GM12875 (cell line): ENCODE data around the gene CREBBP.

ENCODE experiments used
- H3K4me3 ChIP-seq: one replicate; pipeline ENCODE4 v1.5.1; 2011; ENCODE audit warnings: low read depth, low read length, control low read depth
- CTCF ChIP-seq: IDR thresholded peaks from 2 replicates; pipeline ENCODE4 v1.5.1; 2011; ENCODE audit warnings: low read depth, mild to moderate bottlenecking, control low read depth, inconsistent platforms, low read length, moderate library complexity, borderline replicate concordance; ENCODE audit not compliant: insufficient read depth

CREBBP gene

GRCh38 chr16:3816326-3816725, 64.2 kb downstream of the CREBBP start:
- no peak overlapping the region for H3K4me3 ChIP-seq
- TF ChIP-seq CTCF, result no peak

- TF ChIP-seq CTCF, result no peak
- H3K4me3 ChIP-seq, result no peak overlapping the region
Observed at GRCh38 chr16:3814755-3815154, 65.8 kb downstream of the CREBBP start.

GRCh38 chr16:3812469-3813172, 67.9 kb downstream of the CREBBP start:
- no peak for TF ChIP-seq CTCF
- no peak overlapping the region for H3K4me3 ChIP-seq

- H3K4me3 ChIP-seq, result no peak overlapping the region
- TF ChIP-seq CTCF, result no peak
Observed at GRCh38 chr16:3810818-3811217, 69.7 kb downstream of the CREBBP start.

- H3K4me3 ChIP-seq, result no peak overlapping the region
- TF ChIP-seq CTCF, result no peak
Observed at GRCh38 chr16:3810198-3810664, 70.3 kb downstream of the CREBBP start.

- no peak for TF ChIP-seq CTCF
- no peak overlapping the region for H3K4me3 ChIP-seq
Observed at GRCh38 chr16:3808308-3809063, 72.0 kb downstream of the CREBBP start.

GRCh38 chr16:3807425-3808123, 72.9 kb downstream of the CREBBP start:
- no peak overlapping the region for H3K4me3 ChIP-seq

More at GRCh38 chr16:3807425-3808123, 72.9 kb downstream of the CREBBP start:
- TF ChIP-seq CTCF, result no peak
